H1 (cell line): ENCODE measurements around the gene PLCL1. TPM values are rescaled to one million over a fixed set of nuclear protein-coding genes. Genes with fewer than 3 reads are reported as not detected.

ENCODE experiments used
- CTCF ChIA-PET: fragments of 300-600 bp; sonication (Branson Sonifier 250); formaldehyde crosslinking; loops from one replicate; lab custom pipeline; 2021; ENCODE audit not compliant: partially characterized antibody; lab: Charles Lee
- POLR2A ChIA-PET: fragments of 300-600 bp; sonication (Branson Sonifier 250); formaldehyde crosslinking; loops from one replicate; lab custom pipeline; 2021; ENCODE audit warnings: inconsistent platforms; ENCODE audit not compliant: partially characterized antibody; lab: Charles Lee
- DNase-seq, 2 experiments: peaks; one replicate each; pipeline versions ENCODE4 v3.0.0 to v3.0.0-alpha.2; 2010 to 2022; ENCODE audit warnings: low spot score in 2 of 2, low read depth in 1 of 2, mixed read lengths in 1 of 2
- FAIRE-seq: peaks from 2 replicates; lab custom pipeline; 2011; peaks lifted over from hg19 to GRCh38; lab: Jason Lieb, UNC
- H2AFZ ChIP-seq: 2 replicates; pipeline ENCODE4 v1.8.1; 2012; ENCODE audit warnings: low read length, inconsistent platforms
- H2AK5ac ChIP-seq: 2 replicates; pipeline ENCODE4 v1.6.1; 2013; ENCODE audit warnings: low read depth, low read length
- H2BK120ac ChIP-seq: replicated peaks from 2 replicates; pipeline ENCODE3; 2013; ENCODE audit warnings: low read depth, low read length, inconsistent platforms
- H2BK12ac ChIP-seq: 2 replicates; pipeline ENCODE4 v1.6.1; 2013; ENCODE audit warnings: low read depth, low read length
- H2BK15ac ChIP-seq: 2 replicates; pipeline ENCODE4 v1.6.1; 2013; ENCODE audit warnings: low read length
- H2BK20ac ChIP-seq: 2 replicates; pipeline ENCODE4 v1.6.1; 2013; ENCODE audit warnings: low read length
- H2BK5ac ChIP-seq: 2 replicates; pipeline ENCODE4 v1.6.1; 2013; ENCODE audit warnings: low read depth, low read length
- H3K14ac ChIP-seq: 2 replicates; pipeline ENCODE4 v1.6.1; 2013; ENCODE audit warnings: inconsistent platforms; ENCODE audit not compliant: insufficient read length
- H3K18ac ChIP-seq: 2 replicates; pipeline ENCODE4 v1.6.1; 2013; ENCODE audit warnings: low read length; ENCODE audit errors: extremely low read depth
- H3K23ac ChIP-seq: 2 replicates; pipeline ENCODE4 v1.6.1; 2013; ENCODE audit warnings: inconsistent platforms; ENCODE audit not compliant: insufficient read length
- H3K23me2 ChIP-seq: 2 replicates; pipeline ENCODE4 v1.6.1; 2013; ENCODE audit warnings: low read depth, low read length
- H3K27ac ChIP-seq: 2 replicates; pipeline ENCODE4 v1.6.1; 2011; ENCODE audit warnings: low read depth, low read length, inconsistent platforms
- H3K27me3 ChIP-seq, 4 experiments: replicated peaks in 1 of 4; 1 replicate in 1 of 4; 2 replicates in 3 of 4; pipeline versions ENCODE4 v1.6.1 to v1.8.1; 2011 to 2013; ENCODE audit warnings: low read length in 3 of 4, mild to moderate bottlenecking in 3 of 4, inconsistent platforms in 2 of 4, mixed read lengths in 2 of 4, moderate library complexity in 1 of 4; ENCODE audit not compliant: control insufficient read depth in 3 of 4, insufficient read depth in 3 of 4; ENCODE audit errors: extremely low read depth in 1 of 4
- H3K36me3 ChIP-seq, 4 experiments: 2 replicates each; pipeline versions ENCODE4 v1.6.1 to v1.8.1; 2011 to 2013; ENCODE audit warnings: mild to moderate bottlenecking in 4 of 4, low read length in 3 of 4, moderate library complexity in 2 of 4, control low read depth in 1 of 4, inconsistent platforms in 1 of 4; ENCODE audit not compliant: insufficient read depth in 4 of 4, control insufficient read depth in 2 of 4
- H3K4ac ChIP-seq: replicated peaks from 2 replicates; pipeline ENCODE3; 2013; ENCODE audit warnings: low read length, low read depth, mixed read lengths, inconsistent platforms; ENCODE audit not compliant: insufficient read length
- H3K4me1 ChIP-seq, 4 experiments: replicated peaks in 1 of 4; 1 replicate in 1 of 4; 2 replicates in 3 of 4; pipeline versions ENCODE4 v1.6.1 to v1.8.1; 2011 to 2013; ENCODE audit warnings: low read length in 3 of 4, inconsistent platforms in 2 of 4, mixed read lengths in 1 of 4; ENCODE audit not compliant: insufficient read depth in 4 of 4, control insufficient read depth in 3 of 4
- H3K4me2 ChIP-seq, 2 experiments: 2 replicates each; pipeline versions ENCODE4 v1.6.1 to v1.8.1; 2011 to 2013; ENCODE audit warnings: low read depth in 2 of 2, low read length in 2 of 2, control low read depth in 1 of 2, inconsistent platforms in 1 of 2, mild to moderate bottlenecking in 1 of 2; ENCODE audit not compliant: insufficient read depth in 1 of 2
- H3K4me3 ChIP-seq, 4 experiments: fragments of 200-600, 300-600 bp in 1 of 4; sonication (generic), shearing (Covaris generic), sonication (Bioruptor Twin) in 1 of 4; 2 replicates each; pipeline versions ENCODE4 v1.5.1 to v1.8.1; 2011 to 2016; ENCODE audit warnings: low read length in 4 of 4, low read depth in 3 of 4, control low read depth in 2 of 4, inconsistent platforms in 2 of 4, mild to moderate bottlenecking in 2 of 4, mixed read lengths in 1 of 4, moderate library complexity in 1 of 4; ENCODE audit not compliant: insufficient read depth in 2 of 4; ENCODE audit errors: extremely low read depth in 1 of 4
- H3K56ac ChIP-seq: replicated peaks from 2 replicates; pipeline ENCODE3; 2013; ENCODE audit warnings: low read depth, mild to moderate bottlenecking, mixed read lengths, low read length, inconsistent platforms; ENCODE audit not compliant: insufficient read length
- H3K79me1 ChIP-seq: 2 replicates; pipeline ENCODE4 v1.6.1; 2013; ENCODE audit warnings: low read depth, low read length, control low read depth
- H3K79me2 ChIP-seq, 2 experiments: 2 replicates each; pipeline versions ENCODE4 v1.6.1 to v1.8.1; 2012 to 2013; ENCODE audit warnings: low read length in 2 of 2, mild to moderate bottlenecking in 2 of 2, inconsistent platforms in 1 of 2; ENCODE audit not compliant: insufficient read depth in 2 of 2, control insufficient read depth in 1 of 2
- H3K9ac ChIP-seq, 4 experiments: replicated peaks in 1 of 4; 1 replicate in 1 of 4; 2 replicates in 3 of 4; pipeline versions ENCODE4 v1.6.1 to v1.8.1; 2011 to 2013; ENCODE audit warnings: low read depth in 3 of 4, low read length in 3 of 4, control low read depth in 2 of 4, mild to moderate bottlenecking in 2 of 4, moderate library complexity in 2 of 4, inconsistent platforms in 1 of 4; ENCODE audit errors: extremely low read depth in 1 of 4
- H3K9me3 ChIP-seq, 2 experiments: 2 replicates each; pipeline versions ENCODE4 v1.6.1 to v1.8.1; 2012 to 2013; ENCODE audit warnings: mild to moderate bottlenecking in 2 of 2, moderate library complexity in 2 of 2, control low read depth in 1 of 2, inconsistent platforms in 1 of 2, low read depth in 1 of 2, low read length in 1 of 2, mixed read lengths in 1 of 2; ENCODE audit not compliant: insufficient read depth in 2 of 2
- H4K20me1 ChIP-seq, 2 experiments: replicated peaks in 1 of 2; 2 replicates each; pipeline versions ENCODE3 to v1.8.1; 2011 to 2013; ENCODE audit warnings: inconsistent platforms in 2 of 2, low read length in 2 of 2, mild to moderate bottlenecking in 1 of 2; ENCODE audit not compliant: insufficient read depth in 2 of 2, control insufficient read depth in 1 of 2
- H4K5ac ChIP-seq: 2 replicates; pipeline ENCODE4 v1.6.1; 2013; ENCODE audit warnings: low read length, low read depth, mixed read lengths, inconsistent platforms; ENCODE audit not compliant: insufficient read length
- H4K8ac ChIP-seq: 2 replicates; pipeline ENCODE4 v1.8.0; 2013; ENCODE audit warnings: mild to moderate bottlenecking, moderate library complexity, low read length, inconsistent platforms; ENCODE audit not compliant: insufficient read depth; ENCODE audit errors: extremely low read depth
- H4K91ac ChIP-seq: replicated peaks from 2 replicates; pipeline ENCODE3; 2013; ENCODE audit warnings: low read length, mixed read lengths, inconsistent platforms; ENCODE audit not compliant: insufficient read length
- CTBP2 ChIP-seq: IDR thresholded peaks from 2 replicates; pipeline ENCODE4 v1.7.0; 2011; ENCODE audit warnings: borderline replicate concordance, mild to moderate bottlenecking, moderate library complexity, mixed read lengths, low read length; ENCODE audit not compliant: insufficient read depth, insufficient read length
- KDM5A ChIP-seq: fragments of 200-600 bp; IDR thresholded peaks from 2 replicates; pipeline ENCODE4 v1.7.1; 2012; ENCODE audit warnings: mild to moderate bottlenecking, low read length, inconsistent platforms, mixed read lengths
- NANOG ChIP-seq: IDR thresholded peaks from 2 replicates; pipeline ENCODE4 v1.6.1; 2011; ENCODE audit warnings: low read length, low read depth, mild to moderate bottlenecking, inconsistent platforms; ENCODE audit not compliant: insufficient read depth, poor library complexity, severe bottlenecking
- RFX5 ChIP-seq: IDR thresholded peaks from 2 replicates; pipeline ENCODE4 v1.6.1; 2011; ENCODE audit warnings: low read depth, low read length, improper control_type of control experiment, borderline replicate concordance
- RNF2 ChIP-seq: fragments of 200-900, 300-1000 bp; sonication (generic); IDR thresholded peaks from 2 replicates; pipeline ENCODE4 v1.7.1; 2016; ENCODE audit warnings: borderline replicate concordance, low read depth, mild to moderate bottlenecking, antibody characterized with exemption, low read length; ENCODE audit not compliant: poor library complexity, severe bottlenecking; ENCODE audit errors: missing control alignments
- SUZ12 ChIP-seq: fragments of 200-600 bp; sonication (generic); IDR thresholded peaks from 2 replicates; pipeline ENCODE4 v1.6.1; 2012; ENCODE audit warnings: mild to moderate bottlenecking, inconsistent platforms, low read length, moderate library complexity, mixed read lengths
- WGBS, 2 experiments: shearing (Covaris generic) in 1 of 2; methylation state at CpG; one replicate each; pipeline versions ENCODE4 v1.1.6 to v1.1.7; 2013 to 2015; ENCODE audit warnings: low lambda C conversion rate in 2 of 2, mixed read lengths in 2 of 2, inconsistent platforms in 1 of 2, low coverage in 1 of 2, missing lambda C conversion rate in 1 of 2; ENCODE audit not compliant: insufficient replicate concordance in 2 of 2, insufficient coverage in 1 of 2, insufficient read length in 1 of 2; ENCODE audit errors: extremely low coverage in 1 of 2, missing lambda C conversion rate in 1 of 2; 5-methylcytosine and 5-hydroxymethylcytosine counted together
- polyA plus RNA-seq, 7 experiments: library from polyadenylated mRNA; depleted of rRNA in 3 of 7; stranded (reverse) in 5 of 7; unstranded in 2 of 7; fragments of >200 nt in 5 of 7; fragments of 200-250 nt in 2 of 7; gene quantifications; 1 replicate in 5 of 7; 2 replicates in 1 of 7; 4 replicates in 1 of 7; pipeline versions ENCODE4 v1.2.1 to v1.2.3, GENCODE V29; 2011 to 2013; ENCODE audit warnings: missing spikeins in 2 of 7, mixed read lengths in 2 of 7
- total RNA-seq: library from RNA; stranded (reverse); fragmentation: NEBNext Ultra II Directional; extraction: Animal tissue kit (Norgen Biotek cat#: 25700); gene quantifications from 2 replicates; pipeline ENCODE4 v1.2.1, GENCODE V29; 2021
- TF ChIP-seq, protein P1 (sequence below): IDR thresholded peaks from 2 replicates; pipeline ENCODE4 v1.6.1; 2012; ENCODE audit warnings: inconsistent platforms
- TF ChIP-seq, protein P2 (sequence below): IDR thresholded peaks from 2 replicates; pipeline ENCODE4 v1.6.1; 2012; ENCODE audit warnings: inconsistent platforms

The PLCL1 gene
- total and polyA plus RNA-seq, 2 of the 8 experiments (the other 6 are each of a cell fraction or from before 2014, with no cell fraction given) = not detected

DNA sequence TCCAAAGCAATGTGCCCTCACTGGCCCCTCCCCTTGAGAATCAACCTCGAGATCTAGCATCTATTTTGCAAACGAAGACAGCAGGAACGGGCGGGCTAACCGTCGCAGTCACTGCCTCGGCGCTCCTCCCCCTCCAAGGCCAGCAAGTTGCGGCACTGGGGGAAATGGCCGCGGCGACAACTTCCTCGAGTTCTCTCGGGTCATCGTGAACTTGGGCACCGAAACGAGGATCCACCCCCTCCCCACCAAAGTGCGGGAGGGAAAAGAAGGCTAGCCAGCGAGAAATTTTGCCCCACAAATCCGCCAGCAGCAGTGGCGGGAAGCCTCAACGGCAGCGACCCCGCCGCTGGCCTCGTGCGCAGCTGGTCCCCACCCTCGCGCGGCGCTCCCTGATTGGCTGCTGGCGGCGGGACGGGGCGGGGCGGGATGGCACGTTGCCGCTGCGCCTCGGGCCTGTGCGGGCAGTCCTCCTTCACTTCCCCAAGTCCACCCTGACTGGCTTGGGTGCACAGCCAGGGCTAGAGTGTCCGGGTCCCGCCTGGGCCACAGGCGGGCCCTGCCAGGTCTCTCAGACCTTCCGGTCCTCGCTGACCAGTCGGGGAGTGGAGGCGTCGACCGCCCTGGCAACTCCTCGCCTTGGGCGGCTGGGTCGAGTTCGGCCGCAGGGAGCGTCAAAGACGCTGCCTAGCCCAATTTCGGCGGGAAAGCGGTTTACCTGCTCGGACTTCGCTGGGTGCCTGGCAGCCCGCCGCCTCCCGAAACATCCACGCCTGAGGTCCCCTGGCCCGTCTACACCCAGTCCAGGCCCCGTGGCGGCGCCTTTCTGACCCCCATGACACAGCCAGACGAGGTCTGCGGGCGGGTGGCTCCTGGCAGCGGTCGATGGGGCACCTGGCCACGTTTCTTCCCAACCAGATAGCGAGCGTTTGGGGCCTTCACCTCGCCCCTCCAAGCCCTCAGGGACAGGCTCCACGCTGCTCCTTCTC is 19.1 kb upstream of the PLCL1 start, which contains the start of gene BOLL:
TSS of gene BOLL (minus strand) at position 364 of the 986 bp plus-strand sequence. CDS start 3,469 bp downstream, outside the sequence.
- no peak within 1 kb of the TSS for H2BK5ac ChIP-seq
- H2BK20ac ChIP-seq = no peak within 1 kb of the TSS
- no peak within 1 kb of the TSS for H3K56ac ChIP-seq
- H3K18ac ChIP-seq = no peak within 1 kb of the TSS
- no peak within 1 kb of the TSS for H3K14ac ChIP-seq
- H2BK12ac ChIP-seq = peak within 1 kb of the TSS; percentile 68; the same call in 1 of the 2 replicates
- DNase-seq (no peak), FAIRE-seq (no peak)
- 91% methylated on average over 59 of the region's 80 CpGs; no CpG with 5 or more reads in 1 of the 2 experiments for WGBS, 2 experiments
- no peaks in the 10 kb centered on the region for H3K79me2 ChIP-seq
- POLR2A ChIA-PET = interaction anchor here (1.7 kb wide), 1 partner anchor 285 kb away, joined by 4 read pairs; the partner anchor contains the start of gene HSPE1
- H3K36me3 ChIP-seq = no peaks in the 10 kb centered on the region
- H3K9ac ChIP-seq = 0 out of 7 replicates have a peak within 1 kb of the TSS, but pooled peaks of 1 of the 4 experiments have one; percentile 16
- H2BK15ac ChIP-seq = no peak within 1 kb of the TSS
- H2AFZ ChIP-seq = no peak within 1 kb of the TSS
- H3K4me1 ChIP-seq = no peaks in the 10 kb centered on the region
- H4K5ac ChIP-seq = no peak within 1 kb of the TSS
- peak within 1 kb of the TSS; percentile 82 for H4K8ac ChIP-seq
- H4K20me1 ChIP-seq = no peaks in the 10 kb centered on the region
- no peak within 1 kb of the TSS for H2BK120ac ChIP-seq
- peak within 1 kb of the TSS; percentile 67 to 71 for H3K4me2 ChIP-seq
- H3K4ac ChIP-seq = no peak within 1 kb of the TSS
- H3K23ac ChIP-seq = no peak within 1 kb of the TSS
- peaks cover 0 to 10% of the 10 kb centered on the region in 2 experiments; a peak in 1 of 4 replicates for H3K9me3 ChIP-seq
- no peak within 1 kb of the TSS for H3K27ac ChIP-seq
- H3K27me3 ChIP-seq = peaks cover 0 to 22% (median 13%) of the 10 kb centered on the region in 4 experiments; a peak in 6 of 7 replicates
- no peaks in the 10 kb centered on the region for H3K79me1 ChIP-seq
- CTCF ChIA-PET = interaction anchor here (1.0 kb wide), 1 partner anchor 9 kb away, joined by 3 read pairs; no protein-coding TSS in a partner anchor
- TF ChIP-seq, protein P1, sequence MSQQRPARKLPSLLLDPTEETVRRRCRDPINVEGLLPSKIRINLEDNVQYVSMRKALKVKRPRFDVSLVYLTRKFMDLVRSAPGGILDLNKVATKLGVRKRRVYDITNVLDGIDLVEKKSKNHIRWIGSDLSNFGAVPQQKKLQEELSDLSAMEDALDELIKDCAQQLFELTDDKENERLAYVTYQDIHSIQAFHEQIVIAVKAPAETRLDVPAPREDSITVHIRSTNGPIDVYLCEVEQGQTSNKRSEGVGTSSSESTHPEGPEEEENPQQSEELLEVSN = peak; percentile 98
- TF ChIP-seq RNF2 (peak; percentile 57), SUZ12 (no peak), RFX5 (no peak), CTBP2 (no peak), KDM5A (no peak), NANOG (no peak)
- TF ChIP-seq, protein P2, sequence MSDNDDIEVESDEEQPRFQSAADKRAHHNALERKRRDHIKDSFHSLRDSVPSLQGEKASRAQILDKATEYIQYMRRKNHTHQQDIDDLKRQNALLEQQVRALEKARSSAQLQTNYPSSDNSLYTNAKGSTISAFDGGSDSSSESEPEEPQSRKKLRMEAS = peak; percentile 60
- no peak within 1 kb of the TSS for H4K91ac ChIP-seq
- peak within 1 kb of the TSS; percentile 45 to 59 (median 52) for H3K4me3 ChIP-seq
- H3K23me2 ChIP-seq = 0 out of 2 replicates have a peak, but pooled peaks cover 3% of the 10 kb centered on the region
- H2AK5ac ChIP-seq = no peak within 1 kb of the TSS
